Stimulated activated CD4-positive, alpha-beta T cell treated with anti-CD3 and anti-CD28 coated beads, TNF-alpha, amount 100 ng/mL, for 4 hours (primary cell): ENCODE measurements around the gene ADD2.

ENCODE experiments used
- DNase-seq, 3 experiments: peaks; one replicate each; pipeline ENCODE4 v3.0.0-alpha.2; 2020; ENCODE audit warnings: low read depth in 3 of 3

The ADD2 gene

DNA sequence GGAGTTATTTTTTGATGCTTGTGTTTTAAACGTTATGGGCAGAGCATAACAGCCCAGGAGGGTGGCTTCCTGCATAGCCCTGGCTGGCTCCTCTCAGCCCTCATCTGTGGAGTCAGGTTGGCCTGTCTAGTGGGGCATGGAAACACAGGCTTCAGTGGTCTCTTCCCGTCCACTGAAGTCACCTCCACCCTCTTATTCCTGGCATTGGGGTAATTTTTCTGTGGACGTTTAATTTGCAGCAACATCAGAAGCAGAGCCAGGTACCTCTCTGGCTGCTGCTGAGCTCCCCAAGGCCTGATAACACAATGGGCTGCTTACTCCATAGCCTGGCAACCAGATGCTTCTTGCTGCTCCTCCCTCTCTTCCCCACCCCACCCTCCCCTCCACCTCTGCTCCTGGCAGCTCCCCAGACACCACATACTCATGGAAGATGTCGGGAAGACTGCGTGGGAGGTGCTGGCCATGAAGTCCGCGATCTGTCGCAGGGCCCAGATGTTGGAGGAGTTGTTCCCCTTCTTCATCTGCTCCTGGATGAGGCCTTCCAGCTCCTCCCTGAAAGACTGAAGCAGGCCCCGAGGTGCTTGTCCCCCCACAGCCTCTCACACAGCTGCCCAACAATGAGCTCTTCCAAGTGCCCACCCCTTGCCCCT, 64.0 kb downstream of the ADD2 start:
- DNase-seq, result no peak

DNA sequence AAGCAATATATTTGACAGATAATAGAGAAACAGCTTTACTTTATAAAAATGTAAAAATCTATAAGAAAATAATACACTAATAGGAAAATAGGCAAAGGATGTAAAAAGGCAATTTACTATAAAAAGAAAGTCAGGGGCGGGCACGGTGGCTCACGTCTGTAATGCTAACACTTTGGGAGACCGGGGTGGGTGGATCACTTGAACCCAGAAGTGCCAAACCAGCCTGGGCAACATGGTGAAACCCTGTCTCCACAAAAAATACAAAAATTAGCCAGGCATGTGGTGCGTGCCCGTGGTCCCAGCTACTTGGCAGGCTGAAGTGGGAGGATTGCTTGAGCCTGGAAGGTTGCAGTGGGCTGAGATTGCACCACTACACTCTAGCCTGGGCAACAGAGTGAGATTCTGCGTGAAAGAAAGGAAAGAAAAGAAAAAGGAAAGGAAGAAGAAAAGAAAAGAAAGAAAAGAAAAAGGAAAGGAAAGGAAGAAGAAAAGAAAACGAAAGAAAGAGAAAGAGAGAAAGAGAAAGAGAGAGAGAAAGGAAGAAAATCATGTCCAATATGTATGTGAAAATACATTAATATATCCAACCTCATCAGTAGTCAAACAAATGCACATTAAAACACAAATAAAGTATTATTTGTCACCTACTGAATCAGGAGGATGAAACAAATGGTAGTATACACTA, 65.1 kb downstream of the ADD2 start:
- DNase-seq, result no peak

DNA sequence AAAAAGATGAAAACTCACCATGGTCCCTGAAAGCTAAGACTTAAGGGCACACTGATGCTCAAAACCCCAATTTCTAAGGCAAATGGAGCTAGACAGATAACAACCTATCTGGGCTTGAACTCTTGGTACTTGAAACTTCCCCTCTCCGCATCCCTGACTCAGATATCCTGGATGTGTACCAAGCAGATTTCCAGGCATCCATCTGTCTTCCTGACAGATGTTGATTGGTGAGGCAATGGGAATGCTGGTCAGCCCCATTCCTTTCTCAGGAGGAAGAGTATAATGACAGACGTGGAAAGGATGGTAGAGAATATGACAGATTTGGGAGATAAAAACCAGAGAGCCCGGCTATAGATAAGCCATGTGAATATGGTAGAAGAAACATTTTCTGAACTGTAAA, 69.2 kb downstream of the ADD2 start:
- no peak for DNase-seq

DNA sequence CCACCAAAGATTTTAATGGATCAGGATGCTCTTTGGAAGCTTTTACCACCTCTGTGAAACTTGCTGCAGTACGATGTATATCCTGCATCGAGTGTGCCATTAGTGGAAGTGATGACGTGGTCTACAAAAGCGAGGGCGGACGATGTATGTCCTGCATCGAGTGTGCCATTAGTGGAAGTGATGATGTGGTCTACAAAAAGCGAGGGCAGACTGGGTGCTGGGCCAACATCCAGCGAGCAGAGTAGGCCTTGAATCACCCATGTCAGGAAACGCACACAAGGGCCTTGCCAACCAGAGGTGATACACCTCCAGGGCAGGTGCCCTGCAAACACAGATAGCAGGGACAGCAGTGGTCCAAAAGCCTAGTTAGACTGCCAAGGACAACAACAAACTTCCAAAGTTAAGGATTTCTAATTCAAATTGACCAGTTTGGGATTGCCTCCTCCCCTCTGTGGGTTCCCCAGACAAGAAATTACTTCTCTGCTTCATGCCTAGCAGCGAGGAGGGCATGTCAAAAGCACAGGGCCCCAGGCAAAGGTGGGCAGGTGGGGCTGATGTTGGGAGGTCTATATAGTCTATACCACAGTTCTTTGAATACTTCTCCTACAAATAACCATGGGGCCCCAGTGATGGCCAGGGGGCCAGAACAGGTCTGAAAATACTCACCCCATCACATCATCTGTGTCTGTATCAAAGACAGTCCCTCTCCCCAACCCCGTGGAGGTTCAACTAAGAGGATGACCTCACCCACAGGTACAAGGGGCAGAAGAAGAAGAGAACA, 70.2 kb downstream of the ADD2 start:
- no peak for DNase-seq

DNA sequence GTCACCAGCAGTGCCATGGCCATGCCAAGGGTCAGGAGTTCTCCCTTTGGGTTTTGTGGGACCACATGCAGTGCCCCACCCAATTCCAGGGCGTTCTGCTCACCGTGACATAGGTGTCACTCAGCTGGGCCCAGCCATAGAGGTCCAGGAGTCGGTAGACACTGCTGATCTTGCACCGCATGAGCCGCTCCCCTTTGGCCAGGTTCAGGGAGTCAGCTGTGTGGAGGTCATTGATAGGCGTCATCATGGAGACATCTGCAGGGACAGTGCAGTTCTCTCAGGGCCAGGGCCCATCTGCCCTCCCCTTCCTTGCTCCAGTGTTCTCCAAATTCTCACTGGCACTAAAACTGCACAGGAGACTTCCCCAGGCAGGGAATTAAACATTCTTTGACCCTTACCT, 71.9 kb downstream of the ADD2 start:
- DNase-seq, result no peak

DNA sequence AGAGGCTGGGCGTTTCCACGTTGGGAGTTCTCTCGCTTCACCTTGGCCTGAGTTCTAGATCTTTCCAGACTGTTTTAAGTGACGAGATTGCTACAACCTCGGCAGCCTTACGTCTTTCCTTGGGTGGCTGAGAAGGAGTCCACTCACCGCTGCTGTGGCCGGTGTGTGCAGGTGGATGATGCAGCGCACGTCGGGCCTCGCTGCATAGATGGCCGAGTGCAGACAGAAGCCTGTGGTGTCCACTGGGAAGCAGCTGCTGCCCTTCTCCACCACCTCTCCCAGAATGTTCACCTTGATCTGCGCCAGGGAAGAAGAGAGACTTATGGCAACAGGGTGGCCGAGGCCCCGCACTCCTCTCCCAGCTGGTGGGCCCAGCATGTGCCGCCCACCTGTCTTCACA, 75.7 kb downstream of the ADD2 start:
- no peak for DNase-seq

DNA sequence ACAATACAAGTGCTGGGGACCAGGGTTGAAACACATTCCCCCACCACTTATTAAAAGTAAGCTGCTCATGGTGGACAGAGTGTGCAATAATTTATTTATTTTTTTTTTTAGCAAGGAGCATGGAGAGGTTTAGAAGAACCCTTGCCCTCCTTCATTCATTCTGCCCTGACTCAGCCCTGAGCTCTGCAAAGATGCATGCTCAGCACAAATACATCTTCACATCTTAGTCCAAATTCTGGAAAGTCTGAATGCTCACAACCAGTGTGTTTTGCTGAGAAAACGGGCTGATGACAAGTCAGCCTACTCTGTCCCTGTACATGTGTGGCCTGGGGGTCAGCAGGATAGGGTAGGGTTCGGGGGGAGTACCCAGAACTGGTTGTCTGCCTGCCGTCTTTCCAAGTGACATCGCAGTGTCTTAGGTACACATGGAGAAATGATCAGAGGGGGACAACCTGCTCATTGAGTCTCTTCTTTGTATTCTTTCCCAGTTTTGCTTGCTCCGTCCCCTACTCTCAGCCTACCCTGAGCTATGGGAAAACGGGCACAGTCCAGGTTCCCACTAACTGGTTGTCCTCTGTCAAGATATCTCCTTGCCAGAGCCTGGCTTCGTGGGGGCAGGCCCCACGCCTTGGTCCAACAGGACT, 76.4 kb downstream of the ADD2 start:
- no peak for DNase-seq

DNA sequence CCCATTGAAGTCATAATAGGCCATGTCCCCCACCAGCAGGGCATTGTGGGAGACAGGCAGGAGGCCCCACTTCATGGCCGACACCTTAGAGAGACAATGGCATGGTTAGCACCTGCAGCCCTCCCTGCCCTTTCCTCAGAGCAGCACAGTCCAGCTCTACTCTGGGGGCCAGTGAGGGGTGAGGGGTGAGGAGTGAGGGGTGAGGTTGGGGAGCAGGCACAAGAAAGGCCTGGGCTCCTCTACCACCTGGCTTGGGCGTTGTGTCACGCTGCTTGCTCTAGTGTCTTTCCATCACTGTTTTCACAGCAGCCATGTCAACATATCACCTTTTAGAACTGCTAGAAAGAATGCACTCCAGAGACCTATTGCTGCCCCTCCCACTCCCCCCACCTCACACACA, 77.2 kb downstream of the ADD2 start:
- DNase-seq, result no peak

DNA sequence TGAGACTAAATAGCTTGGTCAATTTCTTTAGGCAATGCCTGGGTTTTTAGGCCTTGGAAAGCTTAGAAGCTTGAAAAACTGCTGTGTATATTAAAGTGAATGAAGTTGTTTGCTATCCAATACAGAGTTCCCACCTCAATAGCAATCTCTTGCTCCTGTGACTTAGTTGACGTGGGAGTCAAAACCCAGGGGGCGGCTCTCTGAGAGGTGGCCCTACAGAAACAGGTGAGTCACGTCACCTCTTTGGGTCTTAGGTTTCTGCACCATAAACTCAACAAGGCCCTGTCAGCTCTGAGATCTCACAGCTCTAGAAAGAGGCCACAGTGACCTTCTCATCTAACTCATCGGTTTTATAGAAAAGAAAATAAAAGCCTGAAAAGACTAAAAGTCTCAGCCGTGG, 79.6 kb downstream of the ADD2 start:
- no peak for DNase-seq

DNA sequence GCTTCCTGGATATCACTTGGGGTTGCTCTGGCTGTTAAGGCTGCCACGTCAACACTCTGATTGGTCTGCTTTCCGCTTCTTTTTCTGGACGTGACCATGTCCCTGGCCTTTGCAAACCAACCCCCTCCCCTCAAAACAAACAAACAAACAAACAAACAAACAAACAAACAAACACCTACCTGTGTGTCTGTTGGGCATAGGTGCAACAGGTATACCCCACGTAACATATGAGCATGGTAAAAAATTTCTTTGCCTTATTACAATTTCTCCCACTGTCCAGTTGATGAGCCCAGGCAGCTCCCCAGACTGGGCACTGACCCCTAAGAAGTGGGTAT, 80.6 kb downstream of the ADD2 start:
- no peak for DNase-seq

DNA sequence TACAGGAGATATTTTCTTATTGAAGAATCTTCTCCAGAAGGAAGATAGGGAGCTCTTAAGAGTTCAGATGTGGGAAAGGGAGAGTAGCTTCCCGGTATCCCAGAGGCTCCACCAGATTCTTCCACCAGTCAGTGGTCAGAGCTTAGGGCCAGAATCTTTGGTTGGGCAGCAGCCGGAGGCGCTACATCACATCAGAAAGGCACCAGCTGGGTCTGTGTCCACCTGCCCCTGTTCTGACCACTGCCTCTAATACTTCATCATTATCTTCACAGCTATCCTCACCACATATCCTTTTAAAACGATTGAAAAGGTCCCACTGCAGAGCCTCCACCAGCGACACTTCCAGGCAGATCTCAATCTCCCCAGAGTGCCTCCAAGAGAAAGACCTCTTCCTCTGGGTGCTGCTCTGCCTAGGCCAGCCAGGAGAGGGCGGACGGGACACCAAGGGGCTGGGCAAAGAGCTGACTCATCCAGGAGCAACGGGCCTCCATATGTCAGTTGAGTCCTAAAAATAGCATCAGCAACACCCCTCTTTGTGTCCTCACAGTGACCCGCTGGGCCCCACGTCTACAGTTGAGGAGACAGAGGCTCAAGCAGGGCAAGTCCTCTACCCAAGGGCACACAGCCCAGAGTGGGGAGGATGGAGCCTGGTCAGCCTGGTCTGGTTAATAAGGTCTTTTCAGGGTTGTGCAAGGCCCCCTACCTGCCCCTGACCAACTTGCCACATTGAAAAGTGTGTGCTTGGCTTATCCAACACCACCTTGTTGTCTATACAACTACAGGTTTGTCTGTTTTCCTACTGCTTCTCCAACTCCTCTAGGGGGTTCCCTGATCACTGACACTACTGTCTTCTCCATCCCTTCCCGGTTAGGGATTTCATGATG, 81.2 kb downstream of the ADD2 start:
- DNase-seq, result no peak

DNA sequence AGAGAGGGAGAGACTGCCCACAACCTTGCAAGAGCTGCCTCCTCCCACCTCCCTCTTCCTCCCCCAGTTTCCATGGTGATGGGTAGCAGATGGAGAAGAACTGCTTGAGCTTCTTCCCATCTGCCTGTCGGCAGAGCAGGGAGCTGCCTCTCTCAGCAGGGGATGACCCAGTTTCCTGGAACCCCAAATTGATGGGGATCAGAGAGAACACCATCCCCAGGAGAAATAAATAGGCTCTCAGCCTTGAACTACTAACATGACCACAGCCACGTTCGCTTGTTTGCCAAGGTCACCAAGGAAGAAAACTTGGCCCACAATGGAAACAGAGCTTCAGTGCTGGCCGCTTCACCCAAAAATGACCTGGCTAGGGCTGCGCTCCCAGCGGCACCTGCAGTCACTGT, 82.2 kb downstream of the ADD2 start:
- no peak for DNase-seq

DNA sequence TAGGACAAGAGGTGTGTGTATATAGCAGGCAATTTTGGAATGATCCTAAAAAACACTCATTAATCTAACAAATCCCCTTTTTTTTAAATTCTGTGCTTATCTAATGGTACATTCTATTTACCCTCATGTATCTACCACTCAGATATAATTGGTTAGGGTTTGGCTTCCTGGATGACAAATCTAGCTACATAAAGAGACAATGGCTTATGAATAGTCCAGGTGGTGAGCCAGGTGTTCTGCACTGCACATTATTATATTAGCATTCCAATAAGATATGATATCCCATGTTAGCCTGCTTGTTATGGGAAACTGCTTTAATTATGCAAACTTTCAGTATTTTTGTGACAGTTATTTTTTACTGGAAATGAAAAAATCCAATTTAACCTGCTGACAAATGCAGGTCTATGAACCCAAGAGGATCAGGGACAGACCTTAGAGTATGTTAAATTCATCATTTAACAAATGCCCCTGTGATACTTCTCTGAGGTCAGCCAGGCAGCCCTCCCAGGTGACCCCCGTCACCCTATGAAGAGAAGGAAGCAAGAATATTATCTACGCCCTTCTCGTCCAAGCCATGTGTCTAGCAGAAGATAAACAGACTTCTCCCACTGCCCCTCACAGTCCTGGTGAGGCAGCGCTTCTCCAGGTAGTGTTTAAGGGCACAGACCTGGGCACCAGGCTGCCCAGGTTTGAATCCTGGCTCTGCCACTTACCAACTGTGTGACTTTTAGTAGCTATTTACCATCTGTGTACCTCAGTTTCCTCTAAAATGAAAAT, 83.0 kb downstream of the ADD2 start:
- no peak for DNase-seq

DNA sequence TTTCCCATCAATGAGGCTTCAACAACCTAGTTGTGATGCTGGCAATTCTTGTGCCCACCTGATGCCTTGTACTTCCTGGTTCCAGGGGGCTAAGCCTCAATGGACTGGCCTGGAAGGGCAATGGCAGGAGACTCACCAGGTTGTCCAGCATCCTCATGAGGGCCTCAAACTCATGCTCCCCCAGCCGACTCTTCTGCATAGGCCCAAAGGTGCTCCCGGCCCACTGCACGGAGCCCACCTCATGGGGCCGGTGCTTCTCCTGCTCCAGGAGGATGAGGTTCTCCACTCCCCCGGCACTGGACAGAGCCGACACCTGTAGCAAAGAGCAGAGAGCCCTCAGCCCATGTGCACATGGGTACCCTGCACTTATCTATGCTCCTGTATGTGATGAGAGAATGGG, 84.5 kb downstream of the ADD2 start:
- no peak for DNase-seq

DNA sequence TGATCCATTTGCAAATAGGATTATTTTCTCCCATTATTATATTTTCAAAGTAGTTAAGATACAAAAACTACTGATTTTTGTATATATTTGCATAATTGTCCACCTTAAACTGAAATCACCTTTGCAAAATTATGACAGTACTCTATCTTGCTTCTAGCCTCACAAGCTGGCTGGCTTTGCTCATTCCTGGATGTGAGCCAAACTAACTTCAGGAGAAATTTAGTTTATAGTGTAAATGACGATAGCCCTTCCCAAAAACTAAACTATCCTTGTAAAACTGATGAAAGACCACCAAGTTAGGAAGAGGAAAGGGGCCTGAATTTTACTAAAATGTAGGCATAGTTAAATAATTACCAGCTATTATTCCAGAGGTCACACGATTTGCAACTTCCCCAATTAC, 87.3 kb downstream of the ADD2 start:
- no peak for DNase-seq

DNA sequence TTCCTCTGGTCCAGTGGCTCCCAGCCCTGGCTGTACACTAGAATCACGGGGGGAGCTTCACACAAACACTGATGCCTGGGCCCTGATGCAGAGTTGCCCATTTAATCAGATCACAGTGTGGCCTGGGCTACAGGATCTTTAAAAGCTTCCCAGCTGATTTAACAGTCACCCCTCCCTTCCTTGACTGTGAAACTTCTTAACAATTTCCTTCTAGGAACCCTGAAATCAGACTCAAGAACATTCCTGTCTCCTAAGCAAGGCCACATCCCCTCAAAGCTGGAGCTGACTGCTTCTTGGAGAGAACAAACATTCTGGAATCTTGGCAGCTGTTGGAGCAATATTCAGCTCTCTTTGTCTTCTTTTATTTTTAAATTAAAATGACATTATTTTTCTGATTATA, 88.7 kb downstream of the ADD2 start:
- no peak for DNase-seq

DNA sequence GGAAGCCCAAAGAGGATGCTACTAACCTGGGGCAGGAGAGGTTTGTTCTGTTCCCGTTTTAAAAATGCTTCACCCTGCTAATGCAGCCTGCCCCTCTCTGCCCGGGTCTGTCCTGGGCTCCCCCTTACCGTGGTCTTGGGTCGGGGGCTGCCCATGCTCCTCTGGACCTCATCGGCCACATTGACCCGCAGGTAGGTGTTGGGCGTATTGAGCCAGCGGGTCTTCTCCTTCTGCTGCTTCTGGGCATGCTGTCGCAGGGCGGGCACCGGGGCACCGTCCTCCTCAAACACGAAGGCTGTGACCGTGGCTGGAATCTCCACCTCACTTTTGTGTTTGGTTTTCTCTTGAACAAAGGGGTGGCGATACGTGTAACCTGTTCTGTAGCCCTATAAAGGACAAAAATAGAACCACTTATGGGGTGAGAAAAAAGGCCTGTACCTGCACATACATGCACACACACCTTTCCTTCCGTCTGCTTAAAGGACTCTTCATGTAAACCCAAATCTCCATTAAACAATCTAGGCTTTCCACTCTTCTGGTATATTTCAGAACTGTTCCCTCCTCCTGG, 89.3 kb downstream of the ADD2 start:
- no peak for DNase-seq

DNA sequence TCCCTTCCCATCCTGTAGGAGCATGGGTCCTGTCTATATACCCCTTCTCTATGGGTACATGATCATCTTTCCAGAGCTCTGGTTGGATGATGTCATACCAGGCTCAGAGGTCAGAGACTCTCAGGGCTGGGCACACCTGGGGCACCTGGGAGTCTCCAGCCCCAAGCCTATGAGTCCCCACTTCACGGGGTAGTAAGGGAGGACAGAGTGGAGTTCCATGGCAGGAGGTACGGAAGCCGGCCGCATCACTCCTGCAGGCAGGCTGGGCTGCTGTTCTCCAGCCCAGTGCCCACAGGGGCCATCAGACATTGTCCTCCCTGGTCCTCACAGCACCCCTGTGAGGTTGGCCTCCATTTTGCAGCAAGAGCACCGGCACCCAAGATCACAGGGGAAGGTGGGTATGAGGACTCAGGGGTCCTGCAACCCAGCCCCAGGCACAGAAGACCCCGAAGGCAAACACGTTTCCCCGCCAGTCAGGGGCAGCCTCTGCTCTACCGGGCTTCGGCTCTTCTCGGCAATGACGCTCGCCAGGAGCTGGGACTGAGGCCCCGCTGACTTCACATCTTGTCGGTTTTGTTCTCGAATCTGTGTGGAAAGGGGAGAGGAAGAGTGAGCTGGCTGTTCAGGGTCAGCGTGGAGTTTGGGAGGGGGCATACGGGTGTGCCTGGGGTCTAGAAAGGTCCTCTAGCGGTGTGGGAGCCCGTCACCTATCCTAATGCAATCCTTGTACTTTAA, 91.5 kb downstream of the ADD2 start:
- DNase-seq, result no peak

DNA sequence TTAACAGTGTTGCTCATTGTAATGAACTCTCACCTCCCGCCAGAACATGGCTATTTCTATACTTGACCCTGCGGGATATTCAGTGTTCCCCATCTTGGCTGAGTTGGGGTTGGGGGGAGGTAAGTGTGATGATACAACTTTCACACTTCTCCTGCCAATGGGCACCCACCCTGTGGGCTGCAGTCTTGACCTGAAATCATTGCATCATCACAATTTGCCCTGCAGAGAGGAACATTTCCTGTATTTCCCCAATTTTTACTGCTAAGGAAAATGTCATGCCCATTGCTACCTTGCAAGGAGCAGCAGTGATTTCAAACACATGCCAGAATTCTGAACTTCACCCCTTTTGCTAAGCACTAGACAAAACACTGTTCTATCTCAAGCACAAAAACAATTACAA, 92.1 kb downstream of the ADD2 start:
- no peak for DNase-seq
